ENCODE measurements around the gene MFSD1.

- TF ChIP-seq POLR2A (IDR thresholded peaks at IDR 0.05) (no peak), CTCF (IDR thresholded peaks at IDR 0.05) (no peak), POLR2AphosphoS5 (IDR thresholded peaks at IDR 0.05; ENCODE audit: insufficient read depth in 1 of 2, low read depth in 1 of 2) (no peak)
Measured at GRCh38 chr3:158762701-158763100, 39.2 kb upstream of the MFSD1 start.
